OCI-LY1 (cell line): Measurements from ENCODE around the gene CCZ1.

Experiments used
- EZH2 ChIP-seq: fragments of 200-600 bp; sonication (generic), shearing (Covaris generic); IDR thresholded peaks from 2 replicates; pipeline ENCODE4 v1.8.0; 2017; ENCODE audit warnings: borderline replicate concordance, mixed run types, mild to moderate bottlenecking, antibody characterized with exemption, low read length, moderate library complexity, mixed read lengths
- TF ChIP-seq, protein P1 (sequence below): fragments of 200-600 bp; sonication (generic), shearing (Covaris generic); IDR thresholded peaks from 2 replicates; pipeline ENCODE4 v1.5.1; 2017; ENCODE audit warnings: mild to moderate bottlenecking, antibody characterized with exemption, low read length, moderate library complexity, mixed read lengths

DNA sequence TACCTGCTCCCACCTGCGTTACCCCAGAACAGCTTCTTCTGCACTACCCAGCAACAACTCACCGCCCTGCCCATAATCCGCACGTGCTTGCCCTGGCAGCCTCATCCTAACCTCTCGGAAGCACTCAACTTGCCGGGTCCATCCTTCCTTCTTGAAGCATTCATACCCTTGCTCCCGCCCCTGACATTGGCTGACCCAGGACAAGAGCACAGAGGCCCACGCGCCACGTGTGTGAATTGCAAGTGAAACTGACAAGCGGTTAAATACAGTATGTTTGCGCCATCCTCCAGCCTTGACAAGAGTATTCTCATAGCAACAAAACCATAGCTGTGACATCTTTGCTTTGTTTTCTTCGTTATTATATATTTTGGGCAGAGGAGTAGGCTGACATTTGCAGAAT, 28.8 kb upstream of the CCZ1 start:
- TF ChIP-seq, protein P1, sequence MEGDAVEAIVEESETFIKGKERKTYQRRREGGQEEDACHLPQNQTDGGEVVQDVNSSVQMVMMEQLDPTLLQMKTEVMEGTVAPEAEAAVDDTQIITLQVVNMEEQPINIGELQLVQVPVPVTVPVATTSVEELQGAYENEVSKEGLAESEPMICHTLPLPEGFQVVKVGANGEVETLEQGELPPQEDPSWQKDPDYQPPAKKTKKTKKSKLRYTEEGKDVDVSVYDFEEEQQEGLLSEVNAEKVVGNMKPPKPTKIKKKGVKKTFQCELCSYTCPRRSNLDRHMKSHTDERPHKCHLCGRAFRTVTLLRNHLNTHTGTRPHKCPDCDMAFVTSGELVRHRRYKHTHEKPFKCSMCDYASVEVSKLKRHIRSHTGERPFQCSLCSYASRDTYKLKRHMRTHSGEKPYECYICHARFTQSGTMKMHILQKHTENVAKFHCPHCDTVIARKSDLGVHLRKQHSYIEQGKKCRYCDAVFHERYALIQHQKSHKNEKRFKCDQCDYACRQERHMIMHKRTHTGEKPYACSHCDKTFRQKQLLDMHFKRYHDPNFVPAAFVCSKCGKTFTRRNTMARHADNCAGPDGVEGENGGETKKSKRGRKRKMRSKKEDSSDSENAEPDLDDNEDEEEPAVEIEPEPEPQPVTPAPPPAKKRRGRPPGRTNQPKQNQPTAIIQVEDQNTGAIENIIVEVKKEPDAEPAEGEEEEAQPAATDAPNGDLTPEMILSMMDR, result no peak
- no peak for TF ChIP-seq EZH2
